ENCODE data around the gene UMODL1.

Gene UMODL1

DNA sequence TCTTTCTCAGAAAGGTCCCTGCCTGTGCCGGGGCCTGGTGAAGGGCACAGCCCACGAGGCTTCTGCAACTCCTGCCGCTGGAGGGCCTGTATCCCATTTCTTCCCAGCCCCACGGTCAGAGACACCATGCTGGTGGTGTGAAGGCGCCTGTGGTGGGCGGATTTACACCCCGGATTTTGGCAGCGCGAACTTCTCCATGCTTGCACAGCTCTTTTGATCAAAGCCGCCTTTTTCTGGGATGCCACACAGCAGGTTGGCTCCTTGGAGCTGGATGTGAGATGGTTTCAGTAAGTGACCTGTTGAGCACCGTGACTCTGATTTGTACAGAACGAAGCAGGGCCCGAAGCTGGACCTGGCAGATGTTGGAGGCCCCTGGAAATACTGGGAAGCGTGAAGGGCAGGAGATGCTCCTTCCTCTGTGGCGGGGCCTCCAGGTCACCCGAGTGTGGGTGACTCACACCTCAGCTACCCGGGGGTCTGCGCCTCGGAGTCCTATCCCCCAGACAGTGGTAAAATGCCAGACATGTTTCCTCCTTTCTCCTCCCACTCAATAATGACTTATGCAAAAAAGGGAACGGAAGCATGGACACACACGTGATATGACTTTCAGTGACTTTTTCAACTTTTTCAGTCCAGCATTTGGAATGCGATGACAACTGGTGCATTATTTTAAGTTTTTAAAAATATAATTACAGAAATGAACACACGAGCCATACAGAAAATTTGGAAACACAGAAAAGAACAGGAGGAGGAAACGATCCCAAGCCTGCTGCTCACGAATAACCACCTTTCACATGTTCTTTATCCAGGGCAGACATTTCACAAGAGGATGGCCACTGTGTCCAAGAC is 9.0 kb downstream of the UMODL1 start:
- DNase-seq (ENCODE audit: low read depth in 1 of 2, low spot score in 1 of 2): no peak

DNA sequence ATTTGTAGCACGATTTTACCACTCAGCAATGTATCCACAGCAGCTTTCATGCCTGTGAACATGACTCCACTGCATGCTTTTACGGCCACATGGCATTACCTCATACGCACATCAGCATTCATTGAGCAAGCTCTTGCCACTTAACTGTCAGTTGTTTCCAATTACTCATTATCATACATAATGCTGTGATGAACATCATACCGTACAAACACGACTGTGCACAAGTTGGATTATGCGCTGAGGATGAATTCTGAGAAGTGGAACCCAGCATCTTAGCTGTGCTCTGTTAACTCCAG is 9.6 kb downstream of the UMODL1 start:
- no peak for DNase-seq (ENCODE audit: low read depth in 1 of 2, low spot score in 1 of 2)

DNA sequence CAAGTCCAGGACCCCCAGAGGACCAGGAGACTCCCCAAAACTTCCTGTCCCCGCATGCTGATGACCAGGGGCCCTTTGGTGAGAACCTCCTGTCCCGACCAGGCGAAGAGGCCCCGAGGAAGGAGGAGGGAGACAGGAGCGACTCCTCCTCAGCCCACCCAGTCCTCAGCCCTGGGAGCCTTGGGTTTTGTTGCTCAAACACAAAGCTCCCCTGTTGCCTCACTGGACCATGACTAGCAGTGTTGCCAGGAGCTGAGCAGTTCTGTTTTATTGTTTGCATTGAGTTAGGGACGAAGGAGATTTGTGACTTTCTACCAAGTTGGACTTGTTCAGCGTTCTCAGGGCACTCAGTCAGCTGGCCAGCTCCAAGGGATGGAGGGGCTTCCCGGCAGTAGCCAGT is 10.0 kb downstream of the UMODL1 start:
- DNase-seq (ENCODE audit: low read depth in 1 of 2, low spot score in 1 of 2): no peak

DNA sequence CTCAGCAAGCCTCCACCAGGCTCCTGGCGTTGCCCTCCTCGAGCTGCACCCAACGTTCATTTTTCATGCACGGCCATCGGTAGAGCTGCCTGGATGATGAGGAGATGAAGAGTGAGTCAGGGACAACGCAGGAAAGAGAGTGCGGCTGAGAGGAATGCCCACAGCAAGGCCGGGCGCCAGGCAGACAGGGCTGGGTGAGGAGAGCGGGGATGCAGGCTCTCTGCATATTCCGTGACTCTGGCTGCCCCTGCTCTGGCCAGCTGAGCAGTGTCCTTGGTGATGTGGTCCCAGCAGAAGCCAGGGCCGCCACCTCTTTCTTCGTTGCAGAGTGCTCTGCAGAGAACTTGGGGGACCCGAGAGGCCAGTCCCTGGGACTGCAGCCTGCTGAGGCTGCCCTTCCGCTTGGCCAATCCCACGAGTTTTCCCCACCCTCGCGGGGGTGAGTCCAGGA is 10.8 kb downstream of the UMODL1 start:
- no peak for DNase-seq (ENCODE audit: low read depth in 1 of 2, low spot score in 1 of 2)

DNA sequence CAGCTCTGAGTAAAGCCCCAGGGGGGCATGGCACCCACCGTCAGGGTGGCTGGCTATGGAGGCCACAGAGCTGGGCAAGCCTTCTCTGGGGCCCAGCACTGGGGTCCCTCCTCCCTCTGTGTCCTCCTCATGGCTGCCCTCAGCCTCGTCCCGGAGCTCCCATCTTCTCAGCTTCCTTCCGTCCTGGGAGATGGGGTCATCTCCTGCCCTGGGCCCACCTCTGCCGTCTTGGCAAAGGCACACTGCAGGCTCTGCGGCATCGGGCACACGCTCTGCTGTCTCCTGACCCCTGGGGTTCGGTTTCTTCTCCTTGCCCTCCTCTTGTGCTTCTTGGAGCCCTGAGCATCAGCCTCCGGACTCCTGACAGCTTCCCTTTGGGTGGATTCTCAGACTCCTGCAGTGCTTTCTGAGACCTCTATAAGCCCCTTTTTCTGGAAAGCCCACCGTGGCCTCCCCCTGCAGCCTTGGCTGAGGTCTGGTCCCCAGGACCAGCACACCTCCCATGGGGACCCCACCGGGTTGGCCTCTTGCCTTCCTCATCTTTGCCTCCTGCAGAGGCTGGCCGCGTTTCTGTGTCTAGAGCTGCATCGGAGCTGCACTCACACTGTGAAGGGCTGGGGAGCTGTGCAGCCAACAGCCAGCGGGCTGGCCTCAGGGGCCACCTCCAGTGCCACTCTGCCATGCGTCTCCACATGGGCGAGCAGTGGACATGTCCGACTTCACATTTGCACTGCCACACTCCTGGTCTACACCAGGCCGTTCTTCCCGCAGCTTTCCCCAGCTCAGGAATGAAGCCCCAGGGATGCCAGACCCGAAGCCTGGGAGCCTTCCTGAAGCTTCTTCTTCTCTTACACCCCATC is 11.6 kb downstream of the UMODL1 start:
- no peak for DNase-seq (ENCODE audit: low read depth in 1 of 2, low spot score in 1 of 2)

DNA sequence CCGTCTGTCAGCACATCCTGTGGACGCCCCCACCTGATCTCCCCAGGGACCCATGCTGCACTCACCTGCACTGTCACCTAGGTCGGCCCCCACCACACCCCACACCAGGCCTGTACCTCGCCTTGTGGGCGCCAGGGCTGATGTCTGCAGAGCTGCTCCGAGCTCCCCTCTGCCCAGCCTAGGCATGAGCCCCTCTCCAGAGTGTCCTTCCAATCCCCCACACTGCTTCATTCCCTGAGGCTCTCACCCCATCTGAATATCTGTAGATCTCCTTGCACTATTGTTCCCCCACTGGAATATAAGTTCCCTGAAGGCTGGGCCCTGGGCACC is 12.2 kb downstream of the UMODL1 start:
- DNase-seq (ENCODE audit: low read depth in 1 of 2, low spot score in 1 of 2): no peak

DNA sequence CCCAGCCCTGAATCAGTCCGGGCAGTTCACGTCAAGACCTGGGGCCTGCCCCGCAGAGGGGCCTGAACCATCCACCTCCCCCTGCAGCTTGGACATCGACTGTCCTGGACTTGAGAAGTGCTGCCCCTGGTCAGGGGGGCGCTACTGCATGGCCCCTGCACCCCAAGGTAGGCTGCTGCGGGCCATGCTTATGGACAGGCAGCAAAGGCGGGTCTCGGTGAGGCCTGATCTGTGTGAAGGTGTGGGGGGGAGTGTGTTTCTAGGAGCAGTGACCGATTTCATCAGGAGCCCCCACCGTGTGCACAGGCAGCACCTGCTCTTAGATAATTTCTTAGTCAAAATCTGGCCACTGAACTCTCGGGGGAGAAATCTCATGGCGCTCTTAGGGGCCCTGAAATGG is 13.0 kb downstream of the UMODL1 start:
- no peak for DNase-seq (ENCODE audit: low read depth in 1 of 2, low spot score in 1 of 2)

DNA sequence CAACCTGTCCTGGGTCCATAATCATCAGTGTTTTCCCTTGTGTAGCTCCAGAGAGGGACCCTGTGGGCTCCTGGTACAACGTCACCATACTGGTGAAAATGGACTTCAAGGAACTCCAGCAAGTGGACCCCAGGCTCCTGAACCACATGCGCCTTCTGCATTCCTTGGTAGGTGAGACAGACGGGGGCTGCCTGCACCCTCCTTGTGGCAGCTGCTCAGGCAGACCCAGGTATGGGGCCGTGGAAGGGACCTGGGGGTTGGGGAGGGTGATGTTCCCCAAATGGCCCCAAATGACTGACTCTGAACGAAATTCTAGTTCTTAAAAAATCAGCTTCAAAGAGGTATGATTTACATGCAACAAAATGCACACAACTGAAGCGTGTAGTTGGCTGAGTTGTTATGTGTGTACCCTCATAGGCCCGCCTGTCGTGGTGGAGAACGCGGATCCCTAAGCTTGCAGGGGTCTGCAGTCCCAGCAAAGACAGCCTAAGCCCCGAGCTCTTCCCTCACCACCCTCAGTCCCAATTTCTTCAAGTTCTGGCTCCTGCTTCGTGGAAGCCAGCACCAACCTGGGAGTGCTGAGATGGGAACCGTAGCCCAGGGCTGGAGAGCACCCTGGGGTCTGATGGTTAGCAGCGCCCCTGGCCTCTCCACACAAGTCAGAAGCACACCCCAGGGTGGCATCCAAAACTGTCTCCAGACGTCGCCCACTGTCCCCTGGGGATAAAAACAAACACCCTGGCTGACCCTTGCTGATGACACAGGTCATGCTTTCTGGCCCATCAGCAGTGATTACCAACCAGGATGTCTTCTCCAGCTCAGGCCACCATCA is 14.3 kb downstream of the UMODL1 start:
- DNase-seq (ENCODE audit: low read depth in 1 of 2, low spot score in 1 of 2): no peak

DNA sequence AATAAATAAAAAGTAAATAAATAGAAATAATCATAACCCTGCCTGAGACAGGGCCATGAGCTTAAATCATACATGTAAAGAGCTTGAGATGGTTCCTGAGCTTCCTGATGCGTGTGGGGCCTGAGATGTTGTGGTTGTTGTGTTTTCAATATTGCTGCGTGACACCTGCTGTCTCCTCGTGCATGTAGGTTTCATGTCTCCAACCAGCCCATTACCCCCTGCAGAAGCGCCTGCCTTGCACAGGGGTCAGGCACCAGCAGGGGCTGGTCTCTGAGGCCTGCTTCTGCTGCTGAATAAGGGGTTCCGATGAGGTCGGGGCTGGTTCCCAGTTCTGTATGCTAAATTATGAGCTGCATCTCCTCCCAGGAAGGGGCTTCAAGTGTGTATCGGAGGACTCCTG is 15.9 kb downstream of the UMODL1 start:
- no peak for DNase-seq (ENCODE audit: low read depth in 1 of 2, low spot score in 1 of 2)

DNA sequence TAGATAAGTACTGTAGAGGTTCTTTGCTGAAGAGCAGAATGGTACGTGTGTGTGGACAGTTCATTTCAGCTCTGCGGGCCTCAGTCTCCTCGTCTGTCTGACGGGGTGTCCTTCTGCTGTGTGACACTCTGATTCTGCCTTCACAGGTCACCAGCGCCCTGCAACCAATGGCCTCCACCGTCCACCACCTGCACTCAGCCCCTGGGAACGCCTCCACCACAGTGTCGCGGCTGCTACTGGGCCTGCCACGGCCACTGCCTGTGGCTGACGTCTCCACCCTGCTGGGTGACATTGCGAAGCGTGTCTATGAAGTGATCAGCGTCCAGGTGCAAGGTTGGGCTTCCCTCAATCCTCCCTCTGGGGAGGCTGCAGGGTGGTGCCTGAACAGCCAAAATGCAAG is 17.0 kb downstream of the UMODL1 start:
- no peak for DNase-seq (ENCODE audit: low read depth in 1 of 2, low spot score in 1 of 2)

DNA sequence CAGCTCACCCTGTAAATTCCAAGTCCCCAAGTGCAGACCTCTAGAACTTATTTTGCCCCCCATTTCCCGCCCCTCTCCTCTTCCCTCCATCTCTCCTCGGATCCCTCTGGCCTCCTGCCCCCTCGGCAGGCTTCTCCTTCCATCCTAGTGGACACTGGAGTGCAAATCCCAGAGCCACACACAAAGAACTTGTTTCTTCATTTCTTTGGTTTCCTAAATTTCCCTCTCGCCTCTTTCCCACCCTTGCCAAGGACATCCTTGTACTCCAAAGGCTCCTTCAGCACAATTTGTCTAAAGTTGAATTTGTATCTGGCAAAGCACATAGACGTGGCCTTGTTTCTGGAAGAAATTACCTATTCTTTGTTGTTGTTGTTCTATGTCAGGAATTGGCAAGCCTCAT is 17.5 kb downstream of the UMODL1 start:
- DNase-seq (ENCODE audit: low read depth in 1 of 2, low spot score in 1 of 2): no peak

DNA sequence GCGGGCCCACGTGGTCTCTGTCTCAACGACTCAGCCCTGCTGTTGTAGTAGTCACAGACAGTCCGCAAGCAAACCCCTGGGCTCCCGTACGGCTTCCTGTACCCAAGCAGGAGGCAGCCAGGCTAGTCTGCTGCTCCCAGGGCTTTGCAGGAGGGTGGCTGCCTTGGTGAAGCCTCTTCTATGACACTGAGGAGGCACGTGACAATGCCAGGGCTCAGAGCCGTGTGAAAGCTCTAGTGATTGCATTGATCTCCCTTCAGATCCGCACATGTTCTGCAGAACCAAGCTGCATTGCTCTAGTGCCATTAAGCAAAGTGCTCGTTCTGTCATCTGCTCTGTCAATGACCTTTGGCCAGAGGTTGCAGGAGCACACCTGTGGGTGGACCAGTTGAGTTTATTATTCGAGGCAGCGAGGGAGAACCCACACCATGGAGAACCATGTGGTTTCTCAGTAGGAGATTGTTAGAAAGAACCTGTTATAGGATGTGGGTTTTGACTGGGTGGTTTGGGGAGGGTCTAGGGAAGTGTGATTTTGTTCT is 18.0 kb downstream of the UMODL1 start:
- DNase-seq (ENCODE audit: low read depth in 1 of 2, low spot score in 1 of 2): no peak

DNA sequence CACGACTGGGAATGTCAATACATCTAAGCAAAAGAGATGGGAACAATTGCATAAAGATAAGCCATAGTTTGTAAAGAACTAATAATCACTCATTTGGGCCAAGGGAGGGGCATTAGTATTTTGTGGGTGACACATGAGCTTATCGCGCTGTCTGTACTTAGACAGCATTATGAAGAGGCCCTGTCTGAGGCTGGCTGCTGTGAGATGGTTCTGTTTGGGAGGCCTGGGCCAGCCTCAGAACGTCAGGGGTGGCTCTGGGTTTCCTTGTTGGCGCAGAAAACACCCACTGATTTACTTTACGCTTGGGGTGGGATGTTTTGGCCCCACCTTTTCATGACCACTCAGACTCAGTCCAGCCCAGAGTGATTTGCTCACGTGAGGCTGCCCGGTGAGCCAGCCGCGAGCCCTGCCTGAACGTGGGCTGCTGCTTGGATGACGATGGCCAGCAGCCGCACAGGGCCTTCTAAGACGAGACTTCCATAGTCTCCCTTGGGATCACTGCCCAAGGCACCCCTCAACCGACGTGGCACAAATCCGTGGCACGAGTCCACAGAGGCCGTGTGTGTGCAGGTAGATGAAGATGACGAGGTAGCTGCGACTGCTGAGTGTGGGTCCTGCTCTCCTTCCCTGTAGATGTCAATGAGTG is 18.7 kb downstream of the UMODL1 start:
- DNase-seq (ENCODE audit: low read depth in 1 of 2, low spot score in 1 of 2): no peak

DNA sequence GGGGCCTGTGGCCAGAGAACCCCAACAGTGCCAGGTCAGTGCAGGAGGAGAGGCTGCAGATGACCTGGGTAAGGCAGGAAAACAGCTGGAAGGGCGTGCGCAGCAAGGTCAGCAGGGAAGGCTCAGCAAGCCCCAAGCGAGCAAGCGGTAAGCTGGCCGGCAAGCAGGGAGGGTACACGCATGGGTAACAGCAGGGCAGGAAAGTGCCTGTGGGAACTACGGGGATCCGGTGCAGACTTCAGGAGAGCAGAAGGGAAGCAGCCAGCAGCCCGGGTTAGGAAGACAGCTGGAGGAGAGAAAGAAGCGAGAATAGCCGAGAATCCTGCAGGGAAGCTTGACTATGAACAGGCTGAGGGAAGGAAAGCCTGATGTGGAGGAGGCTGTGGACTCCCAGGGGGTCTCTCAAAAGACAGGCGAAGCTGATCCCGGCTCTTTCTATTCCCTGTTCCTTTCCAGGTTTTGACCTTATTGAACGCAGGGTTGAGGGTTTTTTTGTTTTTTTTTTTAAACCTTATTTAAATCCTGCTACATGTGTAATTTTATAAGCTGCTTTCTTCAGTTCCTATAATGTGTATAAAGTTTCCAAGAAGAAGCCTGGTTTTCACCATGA is 20.9 kb downstream of the UMODL1 start:
- DNase-seq (ENCODE audit: low read depth in 1 of 2, low spot score in 1 of 2): no peak

DNA sequence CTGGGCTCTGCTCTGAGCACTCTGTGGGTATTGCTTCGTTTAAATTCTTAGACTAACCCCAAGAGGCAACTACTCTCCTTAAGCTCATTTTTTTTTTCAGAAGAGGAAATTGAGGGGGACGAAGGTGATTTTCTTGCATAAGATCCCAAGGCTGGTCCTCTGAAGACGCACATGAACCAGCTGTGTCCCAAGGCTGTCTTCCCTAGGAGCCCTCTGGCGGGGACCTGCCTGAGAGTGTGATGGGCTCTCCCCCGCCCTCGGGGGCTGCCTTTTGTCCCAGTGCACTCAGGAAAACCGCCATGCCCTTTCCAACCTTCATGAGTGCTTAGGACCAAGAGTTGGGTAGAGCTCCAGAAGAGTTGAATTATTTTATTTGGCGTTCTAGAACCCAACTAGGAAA is 21.7 kb downstream of the UMODL1 start:
- DNase-seq (ENCODE audit: low read depth in 1 of 2, low spot score in 1 of 2): no peak

DNA sequence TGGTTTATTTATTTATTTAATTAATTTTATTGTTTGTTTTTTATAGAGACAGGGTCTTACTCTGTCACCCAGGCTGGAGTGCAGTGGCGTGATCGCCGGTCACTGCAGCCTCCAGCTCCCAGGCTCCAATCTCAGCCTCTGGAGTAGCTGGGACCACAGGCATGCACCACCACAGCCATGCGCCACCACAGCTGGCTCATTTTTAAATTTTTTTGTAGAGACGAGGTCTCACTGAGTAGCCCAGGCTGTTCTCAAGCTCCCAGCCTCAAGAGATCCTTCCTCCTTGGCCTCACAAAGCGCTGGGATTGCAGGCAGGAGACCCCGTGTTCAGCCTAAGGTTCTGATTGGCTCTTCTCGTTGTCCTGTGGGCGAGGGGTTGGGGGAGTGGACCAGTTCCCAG is 22.1 kb downstream of the UMODL1 start:
- no peak for DNase-seq (ENCODE audit: low read depth in 1 of 2, low spot score in 1 of 2)

DNA sequence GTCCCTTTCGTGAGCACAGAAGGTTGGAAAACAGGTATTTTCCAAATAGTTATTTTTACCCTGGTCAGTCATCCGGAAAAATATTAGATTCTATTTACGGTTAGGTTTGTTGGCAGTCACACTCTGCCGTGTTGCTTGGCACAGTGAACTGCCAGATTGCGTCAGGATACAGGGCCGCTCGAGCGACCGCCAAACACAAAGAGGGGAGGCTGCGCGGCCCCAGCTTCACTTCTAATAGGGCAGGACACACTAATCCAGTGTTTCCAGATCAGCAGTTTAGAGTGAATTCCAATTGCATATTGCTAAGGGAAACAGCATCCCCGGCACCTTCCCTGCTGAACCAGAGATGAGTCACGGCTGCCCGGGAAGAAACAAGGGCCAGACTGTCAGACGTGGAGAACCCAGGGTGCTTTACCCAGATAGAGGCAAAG is 22.9 kb downstream of the UMODL1 start:
- no peak for DNase-seq (ENCODE audit: low read depth in 1 of 2, low spot score in 1 of 2)

DNA sequence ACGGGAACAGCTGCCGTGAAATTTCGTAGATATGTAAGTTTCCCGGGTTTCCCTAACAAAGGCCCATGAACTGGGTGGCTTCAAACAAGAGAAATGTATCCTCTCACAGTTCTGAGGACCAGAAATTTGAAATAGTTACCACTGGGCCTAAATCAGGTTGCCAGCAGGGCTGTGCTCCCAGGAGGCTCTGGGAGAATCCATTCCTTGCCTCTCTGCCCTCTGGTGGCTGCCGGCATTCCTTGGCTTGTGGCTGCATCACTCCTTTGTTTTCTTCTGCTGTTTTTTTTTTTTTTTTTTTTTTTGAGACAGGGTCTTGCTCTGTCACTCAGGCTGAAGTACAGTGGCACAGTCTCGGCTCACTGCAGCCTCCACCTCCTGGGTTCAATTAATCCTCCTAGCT is 23.7 kb downstream of the UMODL1 start:
- no peak for DNase-seq (ENCODE audit: low read depth in 1 of 2, low spot score in 1 of 2)

DNA sequence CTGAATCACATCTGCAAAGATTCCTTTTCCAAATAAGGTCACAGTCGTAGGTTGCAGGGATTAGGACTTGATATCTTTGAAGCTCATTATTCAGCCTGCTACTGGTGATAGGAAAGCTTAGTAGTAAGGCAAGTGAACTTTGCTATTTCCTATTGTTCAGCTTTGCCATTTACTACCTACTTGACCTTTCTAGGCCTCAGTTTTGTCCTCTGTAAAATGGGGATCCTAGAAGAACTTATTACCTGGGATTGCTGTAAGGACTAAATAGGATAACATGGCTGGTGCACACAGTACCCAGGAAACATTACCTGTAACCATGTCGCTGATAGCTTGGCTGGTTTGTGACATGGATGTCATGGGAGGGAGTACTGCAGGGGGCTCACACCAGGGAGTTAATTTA is 24.5 kb downstream of the UMODL1 start:
- no peak for DNase-seq (ENCODE audit: low read depth in 1 of 2, low spot score in 1 of 2)

DNA sequence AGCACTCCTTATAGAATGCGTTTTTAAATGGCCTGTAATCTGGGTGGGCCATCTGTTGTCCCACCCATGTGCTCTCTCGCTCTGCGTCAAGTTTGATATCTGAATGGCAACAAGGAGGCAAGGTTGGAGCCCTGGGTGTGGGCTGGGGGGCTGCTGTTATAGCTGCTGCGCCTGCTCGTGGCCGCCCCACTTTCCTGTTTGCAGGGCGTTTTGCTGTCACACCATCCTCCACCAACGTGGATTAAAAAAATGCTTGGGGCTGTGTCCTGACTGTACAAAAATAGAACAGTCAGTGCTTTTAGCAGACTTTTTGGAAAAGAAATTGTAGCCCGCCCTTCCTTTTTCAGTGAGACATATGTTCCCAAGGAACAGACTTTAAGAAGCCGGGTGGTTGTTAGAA is 25.4 kb downstream of the UMODL1 start:
- no peak for DNase-seq (ENCODE audit: low read depth in 1 of 2, low spot score in 1 of 2)

DNA sequence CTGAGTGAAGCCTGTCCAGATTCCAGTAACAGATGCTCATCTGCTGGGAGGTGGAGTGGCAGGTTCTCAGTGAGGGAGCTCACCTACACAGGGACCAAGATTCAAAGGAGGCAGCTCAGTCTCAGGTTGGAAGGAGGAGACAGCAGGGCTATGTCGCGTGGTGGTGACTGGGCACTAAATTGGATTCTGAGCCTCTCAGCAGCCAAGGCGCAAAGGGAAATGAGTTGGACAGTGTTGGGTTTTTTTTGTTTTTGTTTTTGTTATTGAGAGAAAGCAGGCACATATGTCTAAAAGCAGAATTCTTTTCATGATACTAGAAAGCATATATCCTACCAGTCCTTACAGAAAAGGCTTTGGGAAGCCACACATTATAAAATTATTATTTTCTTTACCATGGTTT is 26.2 kb downstream of the UMODL1 start:
- DNase-seq (ENCODE audit: low read depth in 1 of 2, low spot score in 1 of 2): no peak
